HepG2 (cell line): Measurements from ENCODE around the gene UBE2Q2. TPM values are rescaled to one million over a fixed set of nuclear protein-coding genes. Genes with fewer than 3 reads are reported as not detected.
A peak's percentile ranks its signal among the peaks of the same experiment; 100 is the strongest.

Experiments
- CSRNP1 ChIP-seq: sonication (generic); formaldehyde crosslinking; IDR thresholded peaks from 2 replicates; pipeline ENCODE4 v1.8.1; 2023; ENCODE audit warnings: mild to moderate bottlenecking, missing genetic modification reagents
- CSRNP2 ChIP-seq: sonication (generic); formaldehyde crosslinking; conservative IDR thresholded peaks from 2 replicates; pipeline ENCODE4 v1.8.0; 2022; ENCODE audit warnings: low read depth, missing genetic modification reagents
- HNRNPLL ChIP-seq: fragments of 200-400 bp; formaldehyde crosslinking; IDR thresholded peaks from 2 replicates; pipeline ENCODE4 v1.6.1; 2017; ENCODE audit warnings: mild to moderate bottlenecking, low read depth, low read length; ENCODE audit not compliant: poor library complexity, severe bottlenecking
- IRF9 ChIP-seq: sonication (generic); formaldehyde crosslinking; IDR thresholded peaks from 2 replicates; pipeline ENCODE4 v1.8.0; 2022; ENCODE audit warnings: missing genetic modification reagents, mild to moderate bottlenecking, borderline replicate concordance
- RNF2 ChIP-seq: fragments of 450-650 bp; conservative IDR thresholded peaks from 2 replicates; pipeline ENCODE4 v1.6.1; 2016; ENCODE audit warnings: low read depth
- SP4 ChIP-seq: sonication (generic); formaldehyde crosslinking; IDR thresholded peaks from 2 replicates; pipeline ENCODE4 v1.8.1; 2023; ENCODE audit warnings: mild to moderate bottlenecking, missing genetic modification reagents
- TBX2 ChIP-seq: sonication (generic); formaldehyde crosslinking; IDR thresholded peaks from 2 replicates; pipeline ENCODE4 v1.5.0; 2020; ENCODE audit warnings: missing genetic modification reagents, mild to moderate bottlenecking, borderline replicate concordance
- USF2 ChIP-seq, 2 experiments: sonication (generic) in 1 of 2; formaldehyde crosslinking in 1 of 2; IDR thresholded peaks; 2 replicates each; pipeline versions ENCODE4 v1.5.1 to v1.6.1; 2011 to 2020; ENCODE audit warnings: borderline replicate concordance in 1 of 2, low read depth in 1 of 2, low read length in 1 of 2, mild to moderate bottlenecking in 1 of 2, missing genetic modification reagents in 1 of 2, moderate library complexity in 1 of 2
- ZGPAT ChIP-seq: IDR thresholded peaks from 2 replicates; pipeline ENCODE4 v1.6.1; 2016; ENCODE audit warnings: mild to moderate bottlenecking
- ZNF292 ChIP-seq: sonication (generic); formaldehyde crosslinking; IDR thresholded peaks from 2 replicates; pipeline ENCODE4 v1.8.1; 2022; ENCODE audit warnings: mild to moderate bottlenecking, low read depth, missing genetic modification reagents, borderline replicate concordance
- ZNF30 ChIP-seq: sonication (generic); formaldehyde crosslinking; IDR thresholded peaks from 2 replicates; pipeline ENCODE4 v1.5.0; 2020; ENCODE audit warnings: mild to moderate bottlenecking, missing genetic modification reagents
- ZNF510 ChIP-seq: sonication (generic); formaldehyde crosslinking; IDR thresholded peaks from 2 replicates; pipeline ENCODE4 v1.4.0; 2020; ENCODE audit warnings: low read depth, mild to moderate bottlenecking, missing genetic modification reagents
- ZNF556 ChIP-seq: sonication (generic); formaldehyde crosslinking; IDR thresholded peaks from 2 replicates; pipeline ENCODE4 v1.4.0; 2020; ENCODE audit warnings: mild to moderate bottlenecking, missing genetic modification reagents, borderline replicate concordance
- polyA plus RNA-seq, 8 experiments: library from polyadenylated mRNA; depleted of rRNA in 3 of 8; stranded (reverse) in 7 of 8; unstranded in 1 of 8; fragments of >200 nt; fragmentation: Illumina TruSeq in 4 of 8; extraction: Trizol in 4 of 8; gene quantifications; 2 replicates each; pipeline versions ENCODE4 v1.2.1 to v1.2.3, GENCODE V29; 2011 to 2016; ENCODE audit warnings: low read depth in 4 of 8, missing spikeins in 1 of 8, mixed read lengths in 1 of 8; ENCODE audit not compliant: insufficient read depth in 1 of 8
- total RNA-seq, 5 experiments: library from RNA; depleted of rRNA; stranded (reverse); fragments of >200 nt; fragmentation: Illumina TruSeq; extraction: Trizol; gene quantifications; 2 replicates each; pipeline ENCODE4 v1.2.3, GENCODE V29; 2016; ENCODE audit warnings: low read depth in 1 of 5

The UBE2Q2 gene
- total and polyA plus RNA-seq, 2 of the 13 experiments (the other 11 are each of a cell fraction or from before 2014, with no cell fraction given), result 10.6 to 20.4 TPM

GRCh38 chr15:75843678-75844581, 683 bp downstream of the UBE2Q2 start (continued):
- TF ChIP-seq CSRNP1 (CRISPR knock-in tag) (peak; percentile 26; the same call in 1 of the 2 replicates), ZGPAT (CRISPR knock-in tag) (peak; percentile 49; the same call in 1 of the 2 replicates), USF2 (IDR thresholded peaks at IDR 0.05; ENCODE audit: low read depth, low read length) (no peak), USF2 (CRISPR knock-in tag; IDR thresholded peaks at IDR 0.05; ENCODE audit: borderline replicate concordance) (no peak), ZNF510 (CRISPR knock-in tag) (0 out of 2 replicates have a peak, but pooled peaks have one; percentile 21), HNRNPLL (peak; percentile 57), SP4 (CRISPR knock-in tag) (no peak), ZNF292 (no peak), ZNF30 (CRISPR knock-in tag) (0 out of 2 replicates have a peak, but pooled peaks have one; percentile 50), RNF2 (peak; percentile 50; the same call in 1 of the 2 replicates), IRF9 (peak; percentile 79; the same call in 1 of the 2 replicates), ZNF556 (CRISPR knock-in tag) (0 out of 2 replicates have a peak, but pooled peaks have one; percentile 69), CSRNP2 (CRISPR knock-in tag) (no peak), TBX2 (peak; percentile 44; the same call in 1 of the 2 replicates)
